Superior temporal gyrus (tissue), 1 donor: ENCODE data around the gene NCDN.

Experiments
- DNase-seq: peaks from one replicate; pipeline ENCODE4 v3.0.0-alpha.2; 2016; ENCODE audit errors: extremely low spot score

NCDN gene, protein sequence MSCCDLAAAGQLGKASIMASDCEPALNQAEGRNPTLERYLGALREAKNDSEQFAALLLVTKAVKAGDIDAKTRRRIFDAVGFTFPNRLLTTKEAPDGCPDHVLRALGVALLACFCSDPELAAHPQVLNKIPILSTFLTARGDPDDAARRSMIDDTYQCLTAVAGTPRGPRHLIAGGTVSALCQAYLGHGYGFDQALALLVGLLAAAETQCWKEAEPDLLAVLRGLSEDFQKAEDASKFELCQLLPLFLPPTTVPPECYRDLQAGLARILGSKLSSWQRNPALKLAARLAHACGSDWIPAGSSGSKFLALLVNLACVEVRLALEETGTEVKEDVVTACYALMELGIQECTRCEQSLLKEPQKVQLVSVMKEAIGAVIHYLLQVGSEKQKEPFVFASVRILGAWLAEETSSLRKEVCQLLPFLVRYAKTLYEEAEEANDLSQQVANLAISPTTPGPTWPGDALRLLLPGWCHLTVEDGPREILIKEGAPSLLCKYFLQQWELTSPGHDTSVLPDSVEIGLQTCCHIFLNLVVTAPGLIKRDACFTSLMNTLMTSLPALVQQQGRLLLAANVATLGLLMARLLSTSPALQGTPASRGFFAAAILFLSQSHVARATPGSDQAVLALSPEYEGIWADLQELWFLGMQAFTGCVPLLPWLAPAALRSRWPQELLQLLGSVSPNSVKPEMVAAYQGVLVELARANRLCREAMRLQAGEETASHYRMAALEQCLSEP

DNA sequence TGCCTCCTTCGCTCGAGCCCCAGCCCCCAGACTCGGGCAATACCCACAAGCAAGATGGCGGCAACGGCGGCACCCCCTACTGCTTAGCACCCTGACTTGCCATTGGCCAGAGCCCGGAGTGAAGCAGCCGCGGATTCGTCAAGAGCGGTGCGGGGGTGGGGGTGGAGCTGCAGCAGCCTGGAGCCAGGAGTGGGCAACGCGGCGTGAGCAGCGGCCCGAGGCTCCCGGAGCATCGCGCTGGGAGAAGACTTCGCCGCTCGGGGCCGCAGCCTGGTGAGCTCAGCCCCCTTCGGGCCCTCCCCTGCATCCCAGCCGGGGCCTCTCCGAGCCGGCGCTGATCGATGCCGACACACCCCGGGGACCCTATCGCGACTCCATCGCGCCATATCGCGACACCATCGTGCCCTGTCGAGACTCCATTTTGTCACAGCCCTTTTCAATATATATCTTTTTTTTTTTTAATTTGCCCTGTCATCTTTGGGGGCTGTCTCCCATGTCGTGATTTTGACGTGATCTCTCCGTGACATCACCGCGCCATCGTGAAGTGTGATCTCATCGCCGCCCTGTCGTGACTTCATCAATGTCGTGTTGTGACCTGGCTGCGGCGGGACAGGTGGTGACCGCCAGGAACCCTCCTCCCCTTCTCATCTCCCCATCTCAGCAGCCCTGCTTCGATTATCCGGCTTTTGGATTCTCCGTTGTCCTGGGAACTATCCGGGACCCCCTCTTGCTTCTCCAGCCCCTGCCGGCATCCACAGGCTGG, at the start of gene NCDN:
Gene NCDN, plus strand, starts transcription at position 189 of the 763 bp plus-strand sequence. Its CDS starts 392 bp downstream, at position 581.
- DNase-seq, result peak; percentile 93

DNA sequence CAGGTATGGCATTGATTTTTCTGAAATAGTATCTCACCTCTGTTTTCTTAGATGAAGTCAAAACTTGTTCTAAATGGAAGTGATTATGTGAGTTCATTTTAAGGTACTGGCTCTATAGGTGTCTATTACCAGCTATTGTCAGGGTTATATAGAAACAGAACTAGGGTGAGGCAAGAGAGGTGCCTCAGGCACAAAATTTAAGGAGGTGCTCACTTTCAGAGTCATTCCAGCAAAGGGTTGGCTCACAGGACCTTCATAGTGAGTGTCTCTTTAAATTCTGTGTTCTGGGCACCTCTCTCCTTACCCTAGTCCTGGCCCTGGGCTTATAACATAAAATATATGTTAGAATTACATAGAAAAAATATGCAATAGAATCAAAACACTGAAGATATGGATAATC, 49.7 kb upstream of the NCDN start:
- no peak for DNase-seq

DNA sequence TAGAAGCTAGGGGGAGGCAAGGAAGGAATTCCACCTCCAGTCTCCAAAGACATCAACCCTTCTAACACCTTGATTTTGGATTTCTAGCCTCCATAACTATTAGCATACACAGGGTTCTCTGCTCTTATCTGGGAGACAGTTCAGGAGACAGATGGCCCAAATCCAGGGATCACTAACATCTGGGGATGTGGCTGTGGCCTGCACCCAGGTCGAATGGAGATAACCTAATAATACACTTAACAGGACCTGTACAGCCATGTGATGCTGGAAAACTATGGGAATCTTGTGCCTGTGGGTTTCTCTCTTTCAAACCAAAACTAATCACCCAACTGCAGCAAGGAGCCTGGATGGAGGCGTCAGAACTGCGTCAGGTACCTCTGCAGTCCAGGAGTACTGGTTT, 48.0 kb upstream of the NCDN start:
- DNase-seq, result no peak

DNA sequence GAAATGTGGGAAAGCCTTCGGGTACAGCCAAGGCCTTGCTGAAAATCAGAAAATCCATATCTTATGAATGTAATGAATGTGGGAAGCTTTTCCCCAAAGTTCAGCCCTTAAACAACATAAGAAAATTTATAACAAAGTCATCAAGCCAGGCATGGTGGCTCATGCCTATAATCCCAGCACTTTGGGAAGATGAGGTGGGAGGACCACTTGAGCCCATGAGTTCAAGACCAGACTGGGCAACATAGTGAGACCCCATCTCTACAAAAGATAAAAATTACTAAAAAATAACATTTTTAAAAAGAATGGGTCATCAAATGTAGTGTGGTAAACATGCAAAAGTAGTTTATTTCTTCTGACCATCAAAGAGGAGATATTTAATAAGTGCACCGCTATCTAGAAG, 46.3 kb upstream of the NCDN start:
- no peak for DNase-seq

DNA sequence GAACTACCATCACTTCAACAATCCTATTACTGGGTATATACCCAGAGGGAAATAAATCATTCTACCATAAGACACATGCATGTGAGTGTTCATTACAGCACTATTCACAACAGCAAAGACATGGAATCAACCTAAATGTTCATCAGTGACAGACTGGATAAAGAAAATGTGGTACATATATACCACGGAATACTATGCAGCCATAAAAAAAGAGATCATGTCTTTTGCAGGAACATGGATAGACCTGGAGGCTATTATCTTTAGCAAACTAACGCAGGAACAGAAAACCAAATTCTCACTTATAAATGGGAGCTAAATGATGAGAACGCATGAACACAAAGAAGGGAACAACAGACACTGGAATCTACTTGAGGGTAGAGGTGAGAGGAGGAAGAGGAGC, 39.4 kb upstream of the NCDN start:
- no peak for DNase-seq

DNA sequence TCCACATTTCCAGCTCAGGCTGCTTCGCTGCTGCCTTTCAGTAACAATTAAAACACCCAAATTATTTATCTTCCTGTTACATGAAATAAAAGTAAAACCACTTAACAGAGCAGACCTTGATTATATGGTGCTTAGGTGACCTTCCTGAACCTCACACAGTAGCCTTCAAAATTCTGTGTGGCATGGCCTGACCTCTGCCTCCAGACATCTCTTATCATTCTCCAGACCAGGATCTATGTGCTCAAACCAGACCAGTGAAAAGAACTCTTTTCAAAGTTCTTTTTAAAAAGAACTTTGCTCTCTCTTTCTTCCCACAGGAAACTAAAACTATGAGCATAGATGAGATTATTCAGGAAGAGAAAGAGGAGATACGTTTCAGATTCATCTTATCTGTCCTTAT, 38.2 kb upstream of the NCDN start:
- DNase-seq, result no peak

DNA sequence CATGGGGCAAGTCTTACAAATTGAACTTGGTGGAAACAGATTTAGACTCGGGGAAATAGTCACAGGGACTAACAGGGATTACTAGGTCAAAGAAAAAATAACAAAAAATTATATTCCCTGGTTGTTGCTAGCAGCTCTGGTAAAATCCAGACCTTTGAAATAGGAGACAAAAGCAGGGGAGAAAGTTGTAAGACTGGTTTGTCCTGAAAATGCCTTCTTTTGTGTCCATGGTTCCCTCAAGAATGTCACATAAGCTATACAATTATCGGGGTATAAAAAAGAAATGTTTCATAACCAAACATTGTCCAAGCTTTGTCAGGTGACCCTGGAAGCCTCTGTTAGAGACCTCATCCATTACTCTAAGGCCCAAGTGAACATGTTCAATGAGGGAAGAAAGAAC, 33.5 kb upstream of the NCDN start:
- no peak for DNase-seq

DNA sequence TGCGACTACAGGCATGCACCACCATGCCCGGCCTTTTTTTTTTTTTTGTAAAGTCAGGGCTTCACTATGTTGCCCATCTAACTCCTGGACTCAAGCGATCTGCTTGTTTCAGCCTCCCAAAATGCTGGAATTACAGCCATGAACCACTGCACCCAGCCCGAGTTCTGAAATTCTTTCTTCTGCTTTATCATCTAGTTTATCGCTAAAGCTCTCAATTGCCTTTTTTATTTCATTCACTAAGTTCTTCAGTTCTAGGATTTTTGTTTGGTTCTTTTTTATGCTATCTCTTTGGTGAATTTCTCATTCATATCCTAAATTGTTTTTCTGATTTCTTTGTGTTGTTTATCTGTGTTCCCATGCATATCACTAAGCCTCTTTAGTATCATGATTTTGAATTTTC, 27.4 kb upstream of the NCDN start:
- DNase-seq, result no peak

DNA sequence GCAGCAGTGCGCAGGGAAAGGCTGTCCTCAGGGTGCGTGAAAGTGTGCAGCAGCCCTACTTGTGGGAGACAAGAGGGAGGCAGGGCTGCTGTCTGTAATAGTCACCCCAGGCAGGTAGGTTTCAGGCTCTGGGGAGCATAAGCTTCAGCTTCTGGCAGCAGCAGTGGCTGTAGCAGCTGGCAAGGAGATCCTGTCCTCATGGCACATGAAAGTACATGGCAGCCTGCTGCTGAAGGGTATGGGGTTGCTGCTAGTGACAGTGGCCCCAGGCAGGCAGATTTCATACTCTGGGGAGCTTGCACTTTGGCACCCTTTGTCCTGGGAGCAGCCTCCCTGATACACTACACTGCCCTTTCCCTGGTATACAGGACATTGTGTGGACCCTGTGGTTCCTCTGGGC, 26.7 kb upstream of the NCDN start:
- DNase-seq, result no peak

DNA sequence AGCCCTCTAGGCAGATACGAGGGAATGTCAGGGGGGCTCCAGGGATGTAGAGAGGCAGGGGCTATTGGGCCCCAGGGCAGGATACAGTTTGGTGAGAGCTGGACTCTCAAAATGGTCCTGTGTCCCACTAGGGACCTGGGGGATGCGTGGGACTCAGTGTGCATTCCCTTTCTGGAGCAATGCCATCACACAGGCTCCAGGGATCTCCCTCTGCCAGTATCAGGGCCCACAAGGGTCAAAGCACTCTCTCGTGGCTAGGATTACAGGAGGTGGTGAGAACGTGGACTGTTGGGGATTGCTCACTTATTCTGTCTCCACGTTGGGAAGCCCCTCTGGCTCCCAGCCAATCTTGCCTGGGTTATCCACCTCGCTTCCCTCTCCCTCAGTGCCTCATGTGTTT, 26.2 kb upstream of the NCDN start:
- no peak for DNase-seq

DNA sequence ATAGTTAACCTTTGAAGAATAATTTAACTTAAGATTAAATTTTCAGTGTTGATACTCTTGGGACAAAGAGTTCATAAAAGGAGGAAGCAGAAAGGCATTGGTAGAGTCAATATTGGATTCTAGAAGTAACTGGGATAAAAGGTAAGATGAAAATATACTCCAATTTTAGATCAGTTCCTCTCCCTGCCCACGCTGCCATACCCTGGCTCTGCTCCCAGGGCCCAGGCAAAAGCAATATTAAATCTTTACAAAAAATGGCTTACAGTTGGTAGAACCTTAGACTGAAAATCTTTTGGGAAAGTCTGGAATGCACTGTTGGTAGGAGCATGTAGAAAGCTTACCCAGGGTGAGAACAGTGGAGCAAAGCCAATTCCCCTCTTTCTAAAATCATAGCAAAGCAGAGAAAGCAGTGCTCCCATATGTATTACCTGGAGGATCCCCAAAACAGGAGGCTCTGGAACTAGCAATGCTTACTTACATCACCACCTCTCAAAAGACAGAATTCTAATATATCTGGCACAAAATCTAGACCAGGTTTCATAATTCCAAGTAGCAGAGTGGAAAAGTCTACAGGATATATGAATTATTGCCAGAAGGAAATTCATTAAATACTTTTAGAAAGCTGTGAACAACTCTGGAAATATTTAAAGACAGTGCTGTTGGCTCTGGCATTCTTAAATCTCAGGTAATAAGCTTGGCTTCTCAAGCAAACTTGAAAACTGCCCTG, 24.9 kb upstream of the NCDN start:
- DNase-seq, result peak; percentile 50

DNA sequence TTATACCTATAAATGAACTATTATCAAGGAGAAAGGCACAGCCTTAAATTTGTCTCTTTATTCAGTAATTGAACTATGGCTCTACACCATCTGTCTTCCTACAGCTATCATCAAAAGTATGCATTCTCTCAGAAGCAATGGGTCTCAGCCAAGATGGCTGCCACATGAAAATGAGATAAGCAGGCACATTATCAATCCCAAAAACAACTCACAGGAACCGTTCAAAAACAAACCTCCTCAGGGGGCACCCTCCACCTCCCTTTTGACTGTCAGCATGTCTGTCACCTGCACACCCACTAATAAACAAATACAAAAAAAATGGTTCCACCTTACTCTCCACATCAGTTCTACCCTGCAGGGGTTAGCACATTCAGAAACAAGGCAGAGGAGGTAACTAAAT, 24.0 kb upstream of the NCDN start:
- DNase-seq, result no peak

DNA sequence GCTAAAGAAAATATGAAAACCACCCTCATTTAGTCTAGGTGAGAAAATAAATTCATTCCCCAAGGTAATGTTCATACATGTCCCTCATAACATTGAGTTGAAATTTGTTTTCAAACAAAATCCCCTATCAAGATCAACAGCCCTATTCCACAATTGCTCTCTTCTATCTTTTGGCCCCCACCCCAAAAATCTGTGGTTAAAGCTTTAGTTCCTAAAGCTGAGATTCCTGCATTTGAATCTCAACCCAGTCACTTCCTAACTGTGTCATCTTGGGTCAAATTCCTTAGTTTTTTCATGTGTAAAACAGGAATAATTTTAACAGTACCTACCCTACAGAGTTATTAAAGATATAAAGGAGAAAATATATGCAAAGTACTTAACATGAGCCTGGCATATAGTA, 22.4 kb upstream of the NCDN start:
- DNase-seq, result no peak

DNA sequence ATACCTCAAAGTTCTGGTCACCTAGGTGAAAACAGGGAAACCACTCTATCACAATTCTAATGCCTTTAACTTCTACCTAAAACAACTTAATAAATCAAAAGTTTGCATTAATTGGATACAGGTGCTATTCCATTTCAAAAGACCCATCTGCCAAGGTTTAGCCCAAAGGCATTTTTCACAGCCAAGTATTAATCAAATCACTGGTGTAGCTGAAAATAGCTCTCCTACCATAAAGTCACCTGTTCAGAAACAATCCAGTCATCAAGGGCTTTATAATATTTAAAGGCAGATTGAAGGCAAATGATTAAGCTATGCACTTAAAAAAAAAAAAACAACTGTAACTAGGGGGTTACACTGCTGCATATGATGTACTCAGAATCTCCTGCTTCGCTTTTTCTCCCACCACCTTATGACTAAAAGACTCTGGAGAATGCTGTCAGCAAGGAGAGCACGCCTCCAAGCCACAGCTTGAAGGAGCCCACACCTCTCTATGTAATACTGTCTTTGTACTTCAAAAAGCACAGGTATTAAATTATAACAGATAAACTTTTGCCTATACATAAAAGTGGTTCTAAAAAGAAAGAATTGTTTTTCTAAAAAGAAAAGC, 20.9 kb upstream of the NCDN start:
- no peak for DNase-seq

DNA sequence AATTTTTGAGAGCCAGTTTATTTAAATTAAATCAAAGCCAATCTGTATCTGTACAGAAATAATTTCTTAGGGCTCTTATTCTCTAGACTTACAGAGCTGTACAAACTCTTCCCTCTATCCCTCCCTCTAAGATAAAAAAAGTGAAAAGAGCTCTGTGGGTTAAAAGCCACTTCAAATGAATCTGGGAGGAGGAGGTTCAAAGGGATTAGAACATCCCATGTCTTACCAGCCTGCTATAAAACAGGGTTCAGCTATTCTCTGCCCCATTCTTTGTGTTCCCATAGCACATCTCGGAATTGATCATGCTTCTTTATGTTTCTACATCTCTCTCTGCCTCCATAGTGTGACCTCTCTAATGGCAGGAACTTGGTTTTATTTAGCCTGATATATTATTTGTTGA, 19.8 kb upstream of the NCDN start:
- no peak for DNase-seq

DNA sequence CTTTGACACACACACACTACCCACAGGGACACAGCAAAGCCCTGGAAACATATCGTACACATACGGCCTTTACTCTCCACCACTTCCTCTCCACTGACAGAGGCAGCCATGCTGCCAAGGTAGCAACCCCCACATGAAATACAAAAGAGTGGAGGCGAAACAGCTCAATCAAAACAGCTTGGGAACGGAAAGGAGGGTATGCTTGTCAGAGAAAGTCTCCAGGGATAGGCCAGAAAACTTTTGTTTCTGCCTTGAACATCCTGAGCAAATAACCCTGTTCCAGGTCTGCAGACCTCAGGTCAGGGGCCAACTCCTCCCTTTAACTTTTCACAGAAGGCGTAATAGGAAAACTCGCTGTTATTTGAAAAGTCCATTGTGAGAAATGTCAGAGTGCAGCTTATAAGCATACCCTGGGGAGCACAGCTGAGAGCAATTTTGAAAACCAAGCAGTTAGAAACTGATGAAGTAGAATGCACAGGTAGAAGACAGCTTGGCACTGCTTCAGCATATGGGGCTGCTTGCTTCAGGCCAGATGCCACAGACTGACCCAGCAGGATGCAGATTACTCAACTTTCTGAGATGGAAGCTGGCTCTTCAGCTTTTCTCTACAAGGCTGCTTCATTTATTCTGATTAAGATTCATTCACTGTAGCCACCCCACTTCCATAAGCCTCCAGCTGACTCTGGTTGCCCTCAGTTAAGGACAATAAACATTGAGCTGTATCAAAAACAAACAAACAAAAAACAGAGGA, 18.4 kb upstream of the NCDN start:
- peak; percentile 26 for DNase-seq

DNA sequence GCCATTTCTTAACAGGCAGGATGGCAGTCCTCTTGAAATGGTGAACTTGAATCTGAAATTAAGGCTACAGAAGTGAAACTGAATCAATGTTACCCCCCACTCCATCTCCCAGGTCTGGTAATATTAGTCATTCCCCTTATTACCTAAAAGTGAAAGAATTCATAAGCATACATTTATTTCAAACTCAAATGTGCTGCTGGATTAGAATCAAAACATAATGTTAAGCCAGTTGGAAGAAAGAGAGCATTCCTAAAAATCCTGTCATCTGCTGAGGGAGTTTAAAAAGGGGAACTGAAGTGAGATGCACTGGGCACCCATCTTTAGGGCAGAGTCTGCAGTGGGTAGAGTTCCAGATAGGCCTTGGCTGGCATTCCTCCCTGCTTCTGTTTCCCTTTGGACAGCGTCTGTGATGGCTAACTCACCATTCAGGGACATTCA, 17.8 kb upstream of the NCDN start:
- DNase-seq, result peak; percentile 52

DNA sequence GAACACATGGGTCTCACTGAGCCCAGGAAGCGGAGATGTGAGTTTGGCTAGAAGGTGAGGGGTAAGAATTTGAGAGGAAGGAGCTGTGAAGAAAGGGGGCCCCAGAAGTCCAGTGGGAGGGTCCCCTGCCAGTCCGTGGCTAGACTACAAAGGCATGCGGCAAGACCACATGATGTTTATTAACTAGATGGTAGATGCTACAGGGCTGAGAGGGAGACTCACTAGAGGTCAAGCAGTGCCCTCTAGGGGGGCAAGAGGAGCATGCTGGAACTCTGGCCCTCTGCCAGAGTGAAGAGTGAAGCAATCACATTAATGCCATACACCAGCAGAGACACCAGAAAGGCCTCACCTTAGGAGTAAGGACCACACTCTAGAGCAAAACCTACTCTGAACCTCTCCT, 12.6 kb upstream of the NCDN start:
- peak; percentile 83 for DNase-seq

DNA sequence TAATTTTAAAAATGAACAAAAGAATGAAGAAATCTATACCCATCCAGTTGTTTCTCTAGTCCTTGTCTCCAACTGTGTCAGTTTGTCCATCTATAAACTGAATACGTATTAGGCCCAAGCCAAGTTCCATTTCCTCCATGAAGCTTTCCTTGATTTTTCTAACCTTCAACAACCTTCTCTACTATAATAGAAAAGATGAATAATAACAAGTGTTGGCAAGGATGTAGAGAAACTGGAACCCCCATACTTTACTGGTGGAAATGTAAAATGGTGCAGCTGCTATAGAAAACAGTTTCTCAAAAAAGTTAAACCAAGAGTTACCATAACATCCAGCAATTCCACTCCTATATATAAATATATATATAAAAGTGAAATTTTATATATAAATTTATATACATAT, 11.0 kb upstream of the NCDN start:
- DNase-seq, result no peak

DNA sequence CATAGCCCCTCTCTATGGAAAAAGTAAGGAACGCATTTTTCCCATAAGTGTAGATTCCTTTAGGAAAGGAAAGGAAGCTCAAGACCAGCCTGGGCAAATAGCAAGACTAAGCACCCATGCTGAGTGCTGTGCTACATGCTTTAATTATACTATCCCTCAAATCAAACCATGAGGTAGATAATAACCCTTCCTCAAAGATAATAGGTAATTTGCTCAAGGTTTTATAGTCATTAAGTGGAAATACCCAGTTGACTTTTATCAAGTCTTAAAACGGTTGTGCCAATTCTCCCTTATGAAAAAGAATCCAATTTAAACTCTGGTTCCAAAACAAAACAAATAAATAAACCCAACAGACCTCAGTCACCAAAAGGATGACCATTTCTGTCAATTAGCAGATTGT, 3.7 kb upstream of the NCDN start:
- DNase-seq, result no peak
